RWPE1 (cell line): ENCODE results near the gene VSIG8.

Source experiments
- CTCF ChIA-PET: fragments of 350-600 bp; sonication (Branson Sonifier 250); formaldehyde crosslinking; extraction: SDS; loops from one replicate; lab custom pipeline; 2021; lab: Yijun Ruan, JAX
- POLR2A ChIA-PET: fragments of 400-600 bp; formaldehyde crosslinking; extraction: SDS; loops from one replicate; lab custom pipeline; 2020; ENCODE audit warnings: antibody characterized with exemption; ENCODE audit not compliant: low non-redundant PET; lab: Yijun Ruan, JAX
- DNase-seq: peaks from one replicate; pipeline ENCODE4 v3.0.0; 2012; ENCODE audit warnings: low spot score
- H3K27ac ChIP-seq: fragments of 450-650 bp; 2 replicates; pipeline ENCODE4 v1.5.1; 2017
- CTCF ChIP-seq: fragments of 450-650 bp; conservative IDR thresholded peaks from 2 replicates; pipeline ENCODE4 v1.5.1; 2017; ENCODE audit warnings: low read depth, mild to moderate bottlenecking

Gene VSIG8

DNA sequence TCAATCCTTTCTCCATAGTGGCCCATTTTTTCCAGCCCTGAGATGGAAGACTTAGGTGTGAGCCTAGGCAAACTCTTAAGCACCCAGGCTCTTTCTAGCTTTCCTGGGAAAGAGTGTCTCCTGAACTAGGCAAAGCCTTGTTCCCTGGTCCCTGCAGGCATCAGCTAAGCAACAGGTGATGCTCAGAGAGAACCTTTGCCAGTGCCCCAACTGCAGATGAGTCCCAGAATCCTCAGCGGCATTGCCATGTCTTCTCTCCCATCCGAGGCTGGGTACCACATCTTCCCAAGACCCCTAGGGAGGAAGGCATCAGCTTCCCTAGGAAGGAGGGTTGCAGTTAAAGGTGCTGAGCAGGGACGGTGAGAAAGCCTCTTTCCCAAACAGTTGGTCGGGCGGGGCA is 8.2 kb upstream of the VSIG8 start:
- DNase-seq, result no peak
- ChIA-PET POLR2A (no interaction called here), CTCF (interaction anchor here (1.0 kb wide), 1 partner anchor 21 kb away, joined by 3 read pairs; no protein-coding TSS in a partner anchor)
- no peak for TF ChIP-seq CTCF
- no peak overlapping the region for H3K27ac ChIP-seq

GRCh38 chr1:159869607-159870006 is 7.2 kb upstream of the VSIG8 start:
- TF ChIP-seq CTCF, result no peak
- DNase-seq, result no peak
- CTCF ChIA-PET, result interaction anchor here (1.0 kb wide), 1 partner anchor 20 kb away, joined by 3 read pairs; no protein-coding TSS in a partner anchor
- POLR2A ChIA-PET, result no interaction called here
- H3K27ac ChIP-seq, result peak overlapping the region; percentile 80

- DNase-seq, result peak; percentile 68
- ChIA-PET CTCF (no interaction called here), POLR2A (no interaction called here)
- TF ChIP-seq CTCF, result no peak
- H3K27ac ChIP-seq, result peak overlapping the region; percentile 80
Measured at GRCh38 chr1:159869173-159869572, 6.7 kb upstream of the VSIG8 start.

GRCh38 chr1:159868766-159869165 is 6.3 kb upstream of the VSIG8 start:
- DNase-seq, result no peak
- POLR2A ChIA-PET, result no interaction called here
- CTCF ChIA-PET, result no interaction called here
- TF ChIP-seq CTCF, result no peak
- H3K27ac ChIP-seq, result peak overlapping the region; percentile 80

GRCh38 chr1:159867664-159868026 is 5.2 kb upstream of the VSIG8 start:
- H3K27ac ChIP-seq, result peak overlapping the region; percentile 80
- CTCF ChIA-PET, result no interaction called here
- no peak for TF ChIP-seq CTCF
- POLR2A ChIA-PET, result no interaction called here
- peak; percentile 71 for DNase-seq

GRCh38 chr1:159866905-159867663 is 4.6 kb upstream of the VSIG8 start:
- H3K27ac ChIP-seq, result peak overlapping the region; percentile 80
- no peak for DNase-seq
- ChIA-PET POLR2A (no interaction called here), CTCF (interaction anchor here (0.6 kb wide), 1 partner anchor 638 kb away, joined by 3 read pairs; no protein-coding TSS in a partner anchor)
- no peak for TF ChIP-seq CTCF
